HG03354 (cell line): ENCODE measurements around the gene CACNA2D1.
"Not testable (repeated sequence)": the region's sequence is repeated elsewhere in the genome, so short reads cannot be mapped to it uniquely, and the experiment has no call there.

ENCODE experiments used
- ATAC-seq: cut with Tn5 transposase; IDR thresholded peaks from one replicate; pipeline ENCODE4 v1.9.1; 2021; ENCODE audit warnings: mild to moderate bottlenecking; ENCODE audit not compliant: unreplicated experiment, poor library complexity, severe bottlenecking

Gene CACNA2D1

DNA sequence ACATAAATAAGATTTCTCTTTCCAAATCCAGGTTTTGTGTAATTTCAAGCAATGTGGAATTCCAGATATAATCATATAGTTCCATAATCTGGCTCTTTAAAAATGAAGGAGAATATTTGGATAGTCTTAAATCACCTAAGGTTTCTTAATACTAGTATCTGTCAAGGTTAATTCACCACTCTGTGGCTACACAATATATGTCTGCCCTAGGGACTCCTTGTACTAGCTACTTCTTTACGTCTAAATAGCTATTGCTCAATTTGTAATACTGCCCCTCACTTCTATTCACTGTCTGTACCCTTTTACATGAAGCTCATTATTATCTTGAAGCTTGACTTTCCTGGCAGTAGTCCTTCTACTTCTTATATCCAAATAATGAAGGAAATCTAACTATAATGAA lies 47.2 kb downstream of the CACNA2D1 start:
- no peak for ATAC-seq

GRCh38 chr7:82395147-82395546 lies 48.4 kb downstream of the CACNA2D1 start:
- ATAC-seq: no peak

GRCh38 chr7:82393840-82394220 lies 49.7 kb downstream of the CACNA2D1 start:
- ATAC-seq: no peak

DNA sequence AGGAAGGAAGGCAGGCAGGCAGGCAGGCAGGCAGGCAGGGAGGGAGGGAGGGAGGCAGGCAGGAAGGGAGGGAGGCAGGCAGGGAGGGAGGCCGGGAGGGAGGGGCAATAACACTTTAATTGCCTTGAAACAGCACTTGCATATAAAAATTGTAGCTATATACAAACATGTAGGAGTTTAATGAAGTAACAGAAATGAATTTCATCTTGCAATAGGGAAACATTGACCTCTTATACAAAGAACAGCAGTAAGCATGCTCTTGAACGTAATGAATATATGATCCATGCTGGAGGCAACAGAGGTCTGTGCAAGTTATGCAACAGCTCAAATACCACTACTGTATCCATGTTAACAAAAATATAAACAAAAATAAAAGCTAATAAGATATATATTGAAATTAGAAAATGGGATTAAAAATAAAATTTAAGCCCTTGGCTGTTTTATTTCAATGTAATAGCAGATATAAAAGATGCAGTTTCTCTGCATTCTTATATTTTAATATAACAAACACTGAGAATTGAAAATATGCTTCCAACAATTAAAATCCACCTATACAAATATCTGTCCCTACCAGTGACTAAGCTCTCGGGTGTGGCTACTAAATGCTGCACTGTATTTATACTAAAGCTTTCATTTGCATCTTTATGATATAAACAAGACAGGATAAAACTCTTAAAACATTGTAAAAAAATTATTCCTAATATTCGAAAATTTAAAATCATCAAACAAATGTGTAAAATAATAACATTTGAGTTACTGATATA lies 50.3 kb downstream of the CACNA2D1 start:
- no peak for ATAC-seq

- no peak for ATAC-seq
Observed at GRCh38 chr7:82390936-82391335, 52.6 kb downstream of the CACNA2D1 start.

DNA sequence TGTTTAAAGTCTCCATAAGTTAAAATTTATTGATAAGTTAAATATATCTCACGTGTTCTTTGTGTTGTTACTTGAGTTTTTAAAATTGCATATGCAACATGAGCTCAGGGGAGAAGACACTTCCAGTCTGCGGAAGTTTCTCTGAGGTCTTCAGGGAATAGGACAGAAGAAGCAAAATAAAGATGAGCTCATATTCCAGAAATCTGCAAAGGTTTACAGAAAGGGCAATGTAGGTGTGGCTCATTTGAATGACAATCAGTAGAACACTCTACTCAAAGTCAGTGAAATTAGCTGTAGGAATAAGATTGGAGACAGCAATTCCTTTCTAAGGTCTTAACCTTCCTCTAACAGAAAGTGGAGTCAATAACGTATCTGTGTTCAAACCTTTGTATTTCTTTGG lies 53.7 kb downstream of the CACNA2D1 start:
- no peak for ATAC-seq

DNA sequence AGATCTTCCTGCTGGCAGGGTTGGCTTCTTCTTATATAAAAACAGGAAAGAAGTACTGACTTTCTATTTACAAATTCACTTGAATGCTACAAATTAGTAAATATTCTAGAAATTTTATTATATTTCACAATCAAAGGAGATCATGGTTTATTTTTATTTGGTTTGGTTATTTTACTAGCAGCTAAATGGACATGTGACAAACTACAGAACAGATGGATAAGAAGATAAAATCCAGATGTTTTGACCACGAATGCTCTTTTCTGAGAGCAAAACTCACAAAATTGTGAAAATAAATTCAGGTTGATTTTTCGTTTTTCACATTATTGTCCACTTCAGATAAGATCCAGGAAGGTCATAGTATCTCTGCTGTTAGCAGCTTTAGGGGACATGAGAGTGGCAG lies 55.4 kb downstream of the CACNA2D1 start:
- ATAC-seq: no peak

DNA sequence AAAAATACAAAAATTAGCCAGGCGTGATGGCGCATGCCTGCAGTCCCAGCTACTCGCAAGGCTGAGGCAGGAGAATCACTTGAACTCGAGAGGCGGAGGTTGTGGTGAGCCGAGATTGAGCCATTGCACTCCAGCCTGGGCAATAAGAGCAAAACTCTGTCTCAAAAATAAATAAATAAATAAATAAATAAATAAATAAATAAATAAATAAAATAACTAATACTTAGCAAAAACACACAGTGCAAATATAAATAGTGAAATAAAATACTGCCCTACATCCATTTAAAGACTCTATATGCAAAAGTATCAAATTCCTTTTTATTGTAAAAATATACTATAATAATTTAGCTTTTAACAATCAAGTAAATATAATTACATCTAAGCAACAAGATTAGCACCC lies 57.0 kb downstream of the CACNA2D1 start:
- ATAC-seq: not testable (repeated sequence)

- no peak for ATAC-seq
Observed at GRCh38 chr7:82384779-82385178, 58.8 kb downstream of the CACNA2D1 start.

DNA sequence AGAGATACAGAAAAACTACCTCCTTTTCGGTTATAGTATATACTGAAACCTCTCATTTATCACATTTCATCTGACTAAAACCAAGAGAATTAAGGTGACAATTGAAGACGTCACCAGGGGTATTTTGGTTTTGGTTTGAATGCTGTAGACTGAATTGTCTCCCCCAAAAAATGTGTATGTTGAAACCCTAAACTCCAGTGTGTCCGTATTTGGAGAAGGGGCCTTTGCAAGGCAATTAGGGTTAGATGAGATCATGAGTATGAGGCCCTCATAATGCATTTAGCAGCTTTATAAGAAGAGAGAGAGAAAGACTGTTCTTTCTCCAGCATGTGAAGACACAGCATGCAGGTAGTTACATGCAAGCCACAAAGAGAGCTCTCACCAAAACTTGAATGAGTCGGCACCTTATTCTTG lies 59.5 kb downstream of the CACNA2D1 start:
- ATAC-seq: no peak

DNA sequence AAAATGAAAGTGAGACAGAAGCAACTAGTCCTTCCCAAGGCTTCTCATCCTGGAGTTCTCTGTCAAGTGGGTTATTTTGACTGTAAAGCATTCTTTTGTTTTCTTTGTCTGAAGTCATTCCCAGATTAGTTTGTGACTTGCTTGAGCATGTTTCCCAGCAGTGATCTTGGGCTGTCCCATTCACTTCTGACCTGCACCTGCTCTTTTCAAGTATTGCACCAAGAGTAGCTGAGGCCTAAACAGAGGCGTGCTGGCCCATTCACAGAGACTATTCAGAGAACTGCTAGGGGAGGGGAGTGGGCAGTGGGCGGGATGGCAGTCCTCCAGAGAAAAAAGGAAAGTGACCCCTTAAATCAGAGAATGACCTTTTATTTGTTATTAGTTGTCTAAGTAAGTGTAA lies 61.3 kb downstream of the CACNA2D1 start:
- no peak for ATAC-seq

- ATAC-seq: no peak
Observed at GRCh38 chr7:82376739-82377138, 66.8 kb downstream of the CACNA2D1 start.

GRCh38 chr7:82375713-82376112 lies 67.9 kb downstream of the CACNA2D1 start:
- no peak for ATAC-seq

DNA sequence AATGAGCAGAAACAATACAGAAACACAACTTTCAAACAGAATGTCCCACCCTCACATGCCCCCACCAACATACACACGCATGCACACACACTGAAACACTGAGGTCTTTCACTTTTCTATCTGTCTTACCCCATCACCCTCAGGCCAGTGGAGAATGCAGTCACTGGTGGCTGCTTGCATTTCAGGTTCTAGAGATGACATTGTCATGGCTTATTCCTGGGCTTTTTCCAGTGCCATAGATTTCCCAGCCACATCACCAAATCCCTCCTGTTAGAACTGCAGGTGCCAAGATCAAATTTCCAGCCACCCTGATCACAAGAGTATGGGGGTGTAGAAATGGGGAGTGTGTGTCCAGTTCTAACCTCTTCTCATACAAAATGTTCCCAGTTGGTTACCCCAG lies 68.4 kb downstream of the CACNA2D1 start:
- no peak for ATAC-seq

GRCh38 chr7:82373926-82374635 lies 69.5 kb downstream of the CACNA2D1 start:
- ATAC-seq: no peak

GRCh38 chr7:82364671-82365070 lies 78.9 kb downstream of the CACNA2D1 start:
- ATAC-seq: no peak

DNA sequence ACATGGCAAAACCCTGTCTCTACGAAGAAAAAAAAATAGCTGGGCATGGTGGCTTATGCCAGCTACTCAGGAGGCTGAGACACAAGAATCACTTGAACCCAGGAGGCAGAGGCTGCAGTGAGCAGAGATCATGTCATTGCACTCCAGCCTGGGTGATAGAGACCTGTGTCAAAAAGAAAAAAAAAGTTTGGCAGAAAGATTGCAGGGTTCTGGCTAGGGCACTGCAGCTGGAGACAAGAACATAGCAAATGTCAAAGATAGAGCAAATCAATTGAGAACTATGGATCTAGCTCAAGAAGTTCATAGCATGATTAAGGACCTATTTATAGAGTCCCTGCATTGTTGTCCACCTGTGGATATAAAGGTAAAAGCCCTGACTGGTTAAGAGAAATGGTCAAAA lies 79.5 kb downstream of the CACNA2D1 start:
- no peak for ATAC-seq

DNA sequence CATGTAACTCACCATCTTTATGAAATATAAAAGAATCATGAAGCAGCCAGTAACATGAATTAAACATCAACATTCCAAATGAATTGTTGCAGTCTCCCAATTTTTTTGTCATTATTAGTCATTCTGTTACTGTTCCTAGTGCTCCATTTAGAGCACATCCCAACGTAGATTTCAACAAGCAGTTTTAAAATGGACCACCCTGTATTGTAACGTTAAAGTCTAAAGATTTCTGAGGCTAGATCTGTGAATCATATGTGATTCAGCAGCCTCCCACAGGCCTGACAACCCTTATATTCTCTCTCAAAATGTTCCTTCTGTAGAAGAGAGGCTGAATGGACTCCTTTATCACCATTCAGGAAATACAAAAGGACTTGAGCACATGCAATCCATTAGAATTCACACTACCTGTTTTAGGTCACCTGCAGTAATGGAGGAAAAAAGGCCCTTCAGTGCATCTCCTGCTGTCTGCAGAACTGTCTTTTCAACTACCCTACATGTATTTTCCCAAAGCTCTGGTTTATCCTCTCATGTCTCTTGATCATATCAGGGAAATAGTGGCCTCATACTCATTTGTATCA lies 81.4 kb downstream of the CACNA2D1 start:
- no peak for ATAC-seq

GRCh38 chr7:82360591-82361368 lies 82.8 kb downstream of the CACNA2D1 start:
- no peak for ATAC-seq

DNA sequence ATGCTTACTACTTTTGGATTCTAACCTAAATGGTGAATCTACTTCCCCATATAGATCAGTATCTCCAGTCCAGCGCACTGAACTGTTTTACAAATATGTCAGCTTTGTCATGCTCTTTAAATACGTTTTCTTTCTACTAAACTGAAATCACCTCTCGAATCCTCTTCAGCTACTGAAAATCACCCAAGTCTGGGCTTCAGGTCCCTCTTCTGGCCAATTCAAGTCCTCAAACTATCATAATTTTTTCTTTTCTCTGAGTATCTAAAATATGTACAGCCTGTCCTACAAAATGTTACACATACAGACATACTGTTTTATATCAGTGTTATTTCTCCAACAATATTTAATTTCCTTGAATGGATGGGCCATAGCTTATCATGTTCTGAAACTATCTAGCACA lies 84.2 kb downstream of the CACNA2D1 start:
- no peak for ATAC-seq
